OCI-LY3 (cell line): ENCODE results near the gene SNX27.

Experiments
- CTCF ChIP-seq: fragments of 200-600, 300-600 bp; sonication (generic); IDR thresholded peaks from 2 replicates; pipeline ENCODE4 v1.5.1; 2014; ENCODE audit warnings: antibody characterized with exemption, low read length, low read depth
- EZH2phosphoT487 ChIP-seq: fragments of 200-600 bp; shearing (Covaris generic); IDR thresholded peaks from 2 replicates; pipeline ENCODE4 v1.6.1; 2018; ENCODE audit warnings: antibody characterized with exemption, mixed run types, low read depth

- no peak for TF ChIP-seq CTCF
- TF ChIP-seq EZH2phosphoT487 = no peak
These were observed 6.2 kb downstream of the SNX27 start for GRCh38 chr1:151618003-151618402.
